B cell (primary cell): ENCODE measurements around the gene CISH. TPM values are rescaled to one million over a fixed set of nuclear protein-coding genes. Genes with fewer than 3 reads are reported as not detected.

ENCODE experiments used
- ATAC-seq: fragments of 200-7000 bp; cut with Tn5 transposase; one replicate; pipeline ENCODE4 v1.10.0; 2021; ENCODE audit warnings: low read depth, mild to moderate bottlenecking, moderate number of reproducible peaks, moderate library complexity
- CTCF ChIA-PET: fragments of 350-600 bp; sonication (Branson Sonifier 250); formaldehyde crosslinking; loops from one replicate; lab custom pipeline; 2021; ENCODE audit warnings: antibody characterized with exemption, inconsistent platforms; lab: Charles Lee
- POLR2A ChIA-PET: fragments of 350-600 bp; sonication (Branson Sonifier 250); formaldehyde crosslinking; loops from one replicate; lab custom pipeline; 2021; ENCODE audit warnings: antibody characterized with exemption; lab: Charles Lee
- DNase-seq: peaks from one replicate; pipeline ENCODE4 v3.0.0; 2013
- H2AFZ ChIP-seq: 2 replicates; pipeline ENCODE4 v1.6.1; 2012; ENCODE audit warnings: mild to moderate bottlenecking, low read depth, low read length; ENCODE audit not compliant: insufficient read depth, poor library complexity, severe bottlenecking
- H3K27ac ChIP-seq, 2 donors: 1 replicate in 1 of 2; 2 replicates in 1 of 2; pipeline ENCODE4 v1.5.1; 2012 to 2013; ENCODE audit warnings: low read length in 2 of 2, mild to moderate bottlenecking in 2 of 2, moderate library complexity in 1 of 2
- H3K27me3 ChIP-seq, 4 experiments: fragments of 200-600 bp in 1 of 4; sonication (generic) in 1 of 4; replicated peaks in 1 of 4; 1 replicate in 2 of 4; 2 replicates in 2 of 4; pipeline versions ENCODE4 v1.6.1 to v1.7.0; 2013 to 2016; ENCODE audit warnings: low read length in 3 of 4, mild to moderate bottlenecking in 2 of 4, mixed read lengths in 1 of 4, moderate library complexity in 1 of 4; ENCODE audit not compliant: insufficient read depth in 4 of 4, control insufficient read depth in 3 of 4; ENCODE audit errors: control extremely low read depth in 1 of 4
- H3K36me3 ChIP-seq, 2 experiments: replicated peaks in 1 of 2; 1 replicate in 1 of 2; 2 replicates in 1 of 2; pipeline versions ENCODE4 v1.6.1 to v1.7.1; 2013; ENCODE audit warnings: low read length in 1 of 2; ENCODE audit not compliant: insufficient read depth in 2 of 2, control insufficient read depth in 1 of 2; ENCODE audit errors: control extremely low read depth in 1 of 2, extremely low read depth in 1 of 2
- H3K4me1 ChIP-seq, 2 donors: fragments of 200-600 bp in 1 of 2; sonication (generic) in 1 of 2; 1 replicate in 1 of 2; 2 replicates in 1 of 2; pipeline versions ENCODE4 v1.5.1 to v1.6.1; 2013 to 2017; ENCODE audit warnings: low read length in 2 of 2; ENCODE audit not compliant: control insufficient read depth in 2 of 2, insufficient read depth in 2 of 2
- H3K4me2 ChIP-seq: replicated peaks from 2 replicates; pipeline ENCODE3; 2012; ENCODE audit warnings: mild to moderate bottlenecking, low read depth, low read length; ENCODE audit not compliant: poor library complexity, severe bottlenecking
- H3K4me3 ChIP-seq, 5 experiments: fragments of 200-600 bp in 1 of 5; sonication (generic) in 1 of 5; 1 replicate in 3 of 5; 2 replicates in 2 of 5; pipeline versions ENCODE4 v1.5.1 to v1.7.0; 2011 to 2016; ENCODE audit warnings: low read length in 4 of 5, mild to moderate bottlenecking in 4 of 5, low read depth in 2 of 5, control low read depth in 1 of 5, moderate library complexity in 1 of 5; ENCODE audit not compliant: insufficient read depth in 1 of 5; ENCODE audit errors: control extremely low read depth in 1 of 5, extremely low read depth in 1 of 5
- H3K79me2 ChIP-seq: fragments of 200-600 bp; sonication (generic); one replicate; pipeline ENCODE4 v1.6.0; 2016; ENCODE audit warnings: low read length; ENCODE audit not compliant: control insufficient read depth, insufficient read depth
- H3K9ac ChIP-seq: fragments of 200-600 bp; sonication (generic); 2 replicates; pipeline ENCODE4 v1.6.1; 2017; ENCODE audit warnings: mild to moderate bottlenecking, low read length, moderate library complexity
- H3K9me3 ChIP-seq, 3 donors: one replicate each; pipeline versions ENCODE4 v1.6.1 to v1.7.1; 2013; ENCODE audit warnings: low read length in 2 of 3; ENCODE audit not compliant: control insufficient read depth in 2 of 3, insufficient read depth in 1 of 3; ENCODE audit errors: control extremely low read depth in 1 of 3
- H4K20me1 ChIP-seq: 2 replicates; pipeline ENCODE4 v1.6.0; 2012; ENCODE audit warnings: mild to moderate bottlenecking, low read length; ENCODE audit not compliant: insufficient read depth, control insufficient read depth, poor library complexity, severe bottlenecking
- H3K27ac Mint-ChIP-seq: one replicate; pipeline ENCODE4 v1.8.0; 2021; ENCODE audit warnings: mixed read lengths
- H3K27me3 Mint-ChIP-seq: one replicate; pipeline ENCODE4 v1.8.0; 2021; ENCODE audit warnings: mixed read lengths
- H3K4me1 Mint-ChIP-seq: one replicate; pipeline ENCODE4 v1.8.0; 2021; ENCODE audit warnings: mixed read lengths
- H3K4me3 Mint-ChIP-seq: one replicate; pipeline ENCODE4 v1.8.0; 2021; ENCODE audit warnings: mixed read lengths
- H3K9me3 Mint-ChIP-seq: one replicate; pipeline ENCODE4 v1.8.0; 2022; ENCODE audit warnings: mixed read lengths; ENCODE audit not compliant: insufficient read depth
- CTCF ChIP-seq: fragments of 200-600 bp; IDR thresholded peaks from one replicate; pipeline ENCODE4 v1.8.0; 2022; ENCODE audit warnings: antibody characterized with exemption, mild to moderate bottlenecking
- EZH2 ChIP-seq: IDR thresholded peaks from 2 replicates; pipeline ENCODE4 v1.6.1; 2012; ENCODE audit warnings: borderline replicate concordance, low read depth, mild to moderate bottlenecking, moderate library complexity, low read length; ENCODE audit not compliant: insufficient read depth, poor library complexity, severe bottlenecking
- WGBS: methylation state at CpG from one replicate; pipeline ENCODE4 v1.1.5; 2013; ENCODE audit warnings: missing lambda C conversion rate; ENCODE audit not compliant: insufficient coverage; 5-methylcytosine and 5-hydroxymethylcytosine counted together
- intact Hi-C: fragments of 100-400 bp; cut with micrococcal nuclease; formaldehyde crosslinking; loops from one replicate; pipeline ENCODE4 v1.10.0; 2022
- polyA plus RNA-seq: library from polyadenylated mRNA; depleted of rRNA; stranded (reverse); fragments of >200 nt; gene quantifications from 2 replicates; pipeline ENCODE4 v1.2.3, GENCODE V29; 2012
- total RNA-seq, 2 donors: library from RNA; stranded (reverse); fragments of 120-200 nt in 1 of 2; gene quantifications; 1 replicate in 1 of 2; 2 replicates in 1 of 2; pipeline versions ENCODE4 v1.2.3 to v1.2.4, GENCODE V29; 2013 to 2022

CISH gene
- total and polyA plus RNA-seq, 2 donors (not counting 1 experiment from before 2014, with no cell fraction given) = 2.3 to 3.5 TPM

DNA sequence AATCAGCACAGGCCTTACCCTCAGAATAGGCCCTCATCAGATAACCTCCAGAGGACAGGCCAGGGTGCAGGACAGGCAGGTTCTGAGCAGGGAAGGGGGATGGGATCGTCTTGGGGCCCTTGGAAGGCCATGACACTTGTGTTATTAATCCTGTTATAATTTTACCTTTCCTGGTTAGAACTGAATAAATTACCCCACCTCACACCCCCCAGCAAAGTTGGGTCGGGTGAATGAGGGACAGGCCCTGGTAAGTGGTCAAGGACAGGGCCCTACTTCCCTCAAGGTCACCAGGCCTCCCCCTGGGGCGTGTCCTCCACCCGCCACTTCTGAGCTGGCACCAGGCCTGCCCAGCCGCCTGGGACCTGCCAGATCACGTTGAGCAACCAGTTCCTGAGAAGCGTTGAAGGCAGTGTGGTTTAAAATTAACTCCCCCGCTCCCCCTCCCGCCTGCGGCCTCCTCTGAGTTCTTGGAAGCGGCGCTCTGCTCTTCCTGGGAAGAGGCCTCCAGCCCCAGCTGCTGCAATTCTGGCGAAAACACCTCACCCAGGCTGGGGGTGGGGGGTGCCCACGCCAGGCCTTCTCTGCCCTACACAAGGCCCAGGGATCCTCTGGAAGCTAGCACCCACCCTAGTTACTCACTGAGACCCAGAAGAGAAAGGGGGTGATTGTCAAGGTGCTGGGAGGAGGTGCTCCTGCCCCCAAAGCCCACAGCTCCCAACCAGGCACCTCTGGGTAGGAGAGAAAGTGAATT is 10.6 kb downstream of the CISH start:
- ATAC-seq (peak; percentile 59), DNase-seq (peak; percentile 50)
- POLR2A ChIA-PET = interaction anchor here (1.0 to 2.3 kb wide), 2 partner anchors 10 to 11 kb away, joined by 3 to 8 read pairs; partner anchors contain the start of gene CISH
- Mint-ChIP-seq H3K27ac (peak overlapping the region; percentile 74), H3K4me1 (peaks cover 40% of the 10 kb centered on the region), H3K9me3 (no peaks in the 10 kb centered on the region), H3K4me3 (peak overlapping the region; percentile 32), H3K27me3 (no peaks in the 10 kb centered on the region)
- H3K27me3 ChIP-seq = no peaks in the 10 kb centered on the region
- peak overlapping the region; percentile 82 for H2AFZ ChIP-seq
- no peaks in the 10 kb centered on the region for H3K9me3 ChIP-seq
- no peaks in the 10 kb centered on the region for H4K20me1 ChIP-seq
- peaks cover 37 to 46% of the 10 kb centered on the region in 2 donors for H3K4me1 ChIP-seq
- peak overlapping the region in 1 of 2 donors; percentile 44 for H3K27ac ChIP-seq
- H3K79me2 ChIP-seq = no peaks in the 10 kb centered on the region
- no peaks in the 10 kb centered on the region for H3K36me3 ChIP-seq
- peak overlapping the region; percentile 56 for H3K4me2 ChIP-seq
- peak overlapping the region; percentile 34 for H3K9ac ChIP-seq
- CTCF ChIA-PET = interaction anchor here (1.1 to 2.0 kb wide), 3 partner anchors 9 to 11 kb away, joined by 4 to 6 read pairs (median 5); partner anchors contain the start of gene CISH
- 0% methylated on average over 8 of the region's 14 CpGs for WGBS
- intact Hi-C loops = loop anchor here (1.0 kb wide), 1 partner anchor 11 kb away; no protein-coding TSS in a partner anchor
- TF ChIP-seq EZH2 = no peak
- TF ChIP-seq CTCF = no peak
- no peak overlapping the region for H3K4me3 ChIP-seq
